PC-3 (cell line): ENCODE measurements around the gene ITGAE. TPM values are rescaled to one million over a fixed set of nuclear protein-coding genes. Genes with fewer than 3 reads are reported as not detected.
"Not testable (repeated sequence)": the region's sequence is repeated elsewhere in the genome, so short reads cannot be mapped to it uniquely, and the experiment has no call there.

Experiments
- ATAC-seq: fragments of 200-7000 bp; cut with Tn5 transposase; 2 replicates; pipeline ENCODE4 v1.9.1; 2020; ENCODE audit warnings: mild to moderate bottlenecking, moderate library complexity
- BruUV-seq: library from RNA; stranded (reverse); fragments of 400-500 nt; replicated peaks from 2 replicates; lab custom pipeline; 2021; lab: Mats Ljungman, UMichigan
- CTCF ChIA-PET: fragments of 300-600 bp; sonication (Branson Sonifier 250); formaldehyde crosslinking; loops from one replicate; lab custom pipeline; 2022; ENCODE audit warnings: antibody characterized with exemption; lab: Charles Lee
- POLR2A ChIA-PET: fragments of 300-600 bp; sonication (Branson Sonifier 250); formaldehyde crosslinking; loops from one replicate; lab custom pipeline; 2022; ENCODE audit warnings: antibody characterized with exemption; ENCODE audit not compliant: unreplicated experiment; lab: Charles Lee
- DNase-seq: peaks from one replicate; pipeline ENCODE4 v3.0.0-alpha.2; 2015
- H2AFZ ChIP-seq: fragments of 300-600 bp; sonication (generic); 2 replicates; pipeline ENCODE4 v1.6.0; 2016; ENCODE audit warnings: antibody characterized with exemption, low read length
- H3F3A ChIP-seq: fragments of 300-600 bp; sonication (generic); one replicate; pipeline ENCODE4 v1.6.0; 2017; ENCODE audit warnings: antibody characterized with exemption, low read length, control low read depth, mild to moderate bottlenecking; ENCODE audit not compliant: unreplicated experiment
- H3K27ac ChIP-seq: fragments of 300-600 bp; sonication (generic); 2 replicates; pipeline ENCODE4 v1.5.1; 2016; ENCODE audit warnings: mild to moderate bottlenecking, low read length
- H3K27me3 ChIP-seq: fragments of 300-600 bp; sonication (generic); 2 replicates; pipeline ENCODE4 v1.6.1; 2016; ENCODE audit warnings: low read length, mixed read lengths
- H3K36me3 ChIP-seq: fragments of 300-600 bp; sonication (generic); 2 replicates; pipeline ENCODE4 v1.6.1; 2016; ENCODE audit warnings: low read depth, mixed run types, low read length, mixed read lengths
- H3K4me1 ChIP-seq: fragments of 300-600 bp; sonication (generic); 2 replicates; pipeline ENCODE4 v1.5.1; 2016; ENCODE audit warnings: low read length; ENCODE audit not compliant: insufficient read depth
- H3K4me2 ChIP-seq: fragments of 300-600 bp; sonication (generic); 2 replicates; pipeline ENCODE4 v1.6.0; 2016; ENCODE audit warnings: low read length
- H3K4me3 ChIP-seq: fragments of 300-600 bp; sonication (generic); 2 replicates; pipeline ENCODE4 v1.5.1; 2016; ENCODE audit warnings: mild to moderate bottlenecking, low read length, mixed read lengths
- H3K79me2 ChIP-seq: fragments of 300-600 bp; sonication (generic); 2 replicates; pipeline ENCODE4 v1.6.1; 2017; ENCODE audit warnings: low read length, mixed read lengths
- H3K9ac ChIP-seq: fragments of 300-600 bp; sonication (generic); 2 replicates; pipeline ENCODE4 v1.6.0; 2016; ENCODE audit warnings: mild to moderate bottlenecking, low read length
- H3K9me2 ChIP-seq: fragments of 300-600 bp; sonication (generic); replicated peaks from 2 replicates; pipeline ENCODE4 v1.6.1; 2016; ENCODE audit warnings: mixed run types, low read length, mixed read lengths
- H3K9me3 ChIP-seq: fragments of 300-600 bp; sonication (generic); 2 replicates; pipeline ENCODE4 v1.6.1; 2016; ENCODE audit warnings: low read length, mixed read lengths
- H4K20me1 ChIP-seq: fragments of 300-600 bp; sonication (generic); 2 replicates; pipeline ENCODE4 v1.6.1; 2016; ENCODE audit warnings: low read length, mixed read lengths
- CTCF ChIP-seq: fragments of 300-600 bp; sonication (generic); conservative IDR thresholded peaks from 2 replicates; pipeline ENCODE4 v1.5.1; 2017; ENCODE audit warnings: antibody characterized with exemption, low read depth, mild to moderate bottlenecking, low read length
- EZH2 ChIP-seq: fragments of 300-600 bp; sonication (generic); IDR thresholded peaks from one replicate; pipeline ENCODE4 v1.6.1; 2017; ENCODE audit warnings: antibody characterized with exemption, mild to moderate bottlenecking, low read length; ENCODE audit not compliant: unreplicated experiment
- EZH2phosphoT487 ChIP-seq: fragments of 300-600 bp; sonication (generic); IDR thresholded peaks from 2 replicates; pipeline ENCODE4 v1.6.1; 2018; ENCODE audit warnings: mild to moderate bottlenecking, antibody characterized with exemption, low read length, borderline replicate concordance
- intact Hi-C: fragments of 100-400 bp; cut with micrococcal nuclease; formaldehyde crosslinking; loops from 2 replicates; pipeline ENCODE4 v1.9.0; 2023
- total RNA-seq: library from RNA; depleted of rRNA; stranded (reverse); fragments of >200 nt; gene quantifications from 2 replicates; pipeline ENCODE4 v1.2.3, GENCODE V29; 2014

ITGAE gene
- total RNA-seq, 1 experiment from 2014 or later, result 42.0 TPM

DNA sequence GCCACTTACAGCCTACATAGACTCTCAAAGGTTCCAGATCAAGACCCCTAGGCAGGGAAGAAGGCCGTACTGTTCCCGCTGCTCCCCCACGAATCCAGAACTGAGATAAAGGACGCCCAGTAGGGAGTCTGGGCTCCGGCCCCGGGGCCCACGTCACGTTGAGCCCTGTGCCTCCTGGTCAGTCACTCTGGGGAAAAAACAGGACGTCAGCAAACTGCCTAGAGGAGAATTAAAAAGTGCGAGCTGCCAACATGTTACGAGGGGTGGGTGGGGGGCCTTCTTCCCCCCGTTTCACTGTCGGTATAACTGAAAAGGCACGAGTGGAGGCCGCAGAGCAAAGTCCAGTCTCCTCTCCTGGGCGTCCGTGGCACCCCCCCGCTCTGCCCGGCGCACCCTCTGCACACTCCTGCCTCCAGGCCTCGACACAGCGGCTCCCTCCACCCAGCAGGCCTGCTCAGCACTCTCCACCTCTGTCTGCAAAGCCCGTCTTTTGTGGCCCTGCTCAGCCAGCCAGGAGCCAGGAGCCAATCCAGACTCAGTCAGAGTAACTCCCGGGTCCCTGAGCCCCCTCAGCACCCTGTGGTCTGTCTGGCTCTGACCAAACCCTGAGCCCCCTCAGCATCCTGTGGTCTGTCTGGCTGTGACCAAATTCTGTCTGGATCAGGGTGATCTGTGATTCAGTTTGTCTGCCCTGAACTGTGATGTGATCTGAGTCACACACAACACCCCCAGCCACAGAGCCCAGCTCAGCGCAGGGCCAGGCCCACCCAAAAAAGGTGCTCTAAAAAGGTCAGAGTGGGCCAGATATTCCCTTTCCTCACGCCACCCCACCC lies 6.2 kb downstream of the ITGAE start:
- Histone ChIP-seq H3K4me3 (no peak overlapping the region), H3K27ac (no peak overlapping the region), H3K9ac (no peak overlapping the region), H3K36me3 (no peaks in the 10 kb centered on the region), H3F3A (no peaks in the 10 kb centered on the region), H4K20me1 (no peaks in the 10 kb centered on the region), H3K9me3 (no peaks in the 10 kb centered on the region), H3K4me2 (no peak overlapping the region), H3K9me2 (no peaks in the 10 kb centered on the region), H3K4me1 (peaks cover 11% of the 10 kb centered on the region; the same call in 1 of the 2 replicates), H2AFZ (no peak overlapping the region), H3K79me2 (no peaks in the 10 kb centered on the region), H3K27me3 (no peaks in the 10 kb centered on the region)
- ChIA-PET CTCF (no interaction called here), POLR2A (no interaction called here)
- TF ChIP-seq CTCF, result no peak
- TF ChIP-seq EZH2, result no peak
- TF ChIP-seq EZH2phosphoT487, result no peak
- no TSS peak for BruUV-seq
- intact Hi-C loops, result no loop called here
- DNase-seq (no peak), ATAC-seq (no peak)

GRCh38 chr17:3794152-3794551 lies 6.8 kb downstream of the ITGAE start:
- DNase-seq, H3K4me2 ChIP-seq, H3K9ac ChIP-seq, H3K9me2 ChIP-seq, H3K79me2 ChIP-seq, BruUV-seq, H3K27me3 ChIP-seq, ATAC-seq, H2AFZ ChIP-seq, CTCF ChIA-PET, H4K20me1 ChIP-seq, intact Hi-C loops, POLR2A ChIA-PET, H3F3A ChIP-seq, H3K9me3 ChIP-seq, H3K27ac ChIP-seq, H3K4me3 ChIP-seq, H3K36me3 ChIP-seq: not testable (repeated sequence)
- peaks cover 11% of the 10 kb centered on the region; the same call in 1 of the 2 replicates for H3K4me1 ChIP-seq

DNA sequence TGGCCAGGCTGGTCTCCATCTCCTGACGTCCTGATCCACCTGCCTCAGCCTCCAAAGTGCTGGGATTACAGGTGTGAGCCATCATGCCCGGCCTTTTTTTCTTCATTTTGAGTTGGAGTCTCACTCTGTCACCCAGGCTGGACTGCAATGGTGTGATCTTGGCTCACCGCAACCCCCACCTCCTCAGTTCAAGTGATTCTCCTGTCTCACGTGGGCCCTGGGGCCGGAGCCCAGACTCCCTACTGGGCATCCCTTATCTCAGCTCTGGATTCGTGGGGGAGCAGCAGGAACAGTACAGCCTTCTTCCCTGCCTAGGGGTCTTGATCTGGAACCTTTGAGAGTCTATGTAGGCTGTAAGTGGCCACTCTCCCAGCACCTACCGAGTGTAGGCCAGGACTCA lies 7.7 kb downstream of the ITGAE start:
- H3K9me3 ChIP-seq, CTCF ChIA-PET, H3K79me2 ChIP-seq, H3K9me2 ChIP-seq, H3K27me3 ChIP-seq, H3K4me2 ChIP-seq, H3K27ac ChIP-seq, H3K9ac ChIP-seq, BruUV-seq, POLR2A ChIA-PET, H3K4me1 ChIP-seq, H4K20me1 ChIP-seq, H3K4me3 ChIP-seq, H3F3A ChIP-seq, H2AFZ ChIP-seq, H3K36me3 ChIP-seq, ATAC-seq, DNase-seq, intact Hi-C loops: not testable (repeated sequence)
